Right lobe of liver (tissue), 4 donors: ENCODE results near the gene MYRIP.

Source experiments
- POLR2A ChIP-seq: fragments of 450-650 bp; IDR thresholded peaks from one replicate; pipeline ENCODE4 v1.6.1; 2017; ENCODE audit warnings: antibody characterized with exemption, mild to moderate bottlenecking
- TF ChIP-seq, protein P1 (sequence below), 4 donors: fragments of 200-600 bp in 3 of 4; fragments of 450-650 bp in 1 of 4; IDR thresholded peaks; one replicate each; pipeline versions ENCODE4 v1.5.1 to v1.8.0; 2016 to 2022; ENCODE audit warnings: antibody characterized with exemption in 4 of 4, mild to moderate bottlenecking in 2 of 4
- donor health status: DM: no; HTN: no; CAD: no.
- donor health status: DM: no; HTN: no; CAD: no.
- donor health status: DM: no; HTN: yes; CAD: no.

DNA sequence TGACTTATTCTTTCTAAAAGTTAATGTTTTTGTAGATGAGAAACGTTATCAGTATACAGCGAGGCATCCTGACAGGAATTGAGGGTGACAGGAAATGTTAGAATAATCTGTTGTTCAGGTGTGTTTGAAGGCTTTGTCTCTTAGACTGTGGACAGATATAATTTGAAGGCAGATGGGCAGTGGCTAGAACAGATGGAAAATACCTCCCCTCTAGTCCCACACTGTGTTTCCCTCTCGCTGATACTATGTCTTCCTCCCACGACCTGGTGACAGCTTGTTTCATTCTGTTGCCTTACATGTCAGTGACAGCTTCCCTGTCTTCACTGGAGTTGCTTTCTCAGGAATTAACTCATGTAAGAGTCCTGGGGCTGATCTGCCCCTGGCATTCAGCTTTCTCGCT lies 125.3 kb downstream of the MYRIP start:
- TF ChIP-seq, protein P1, sequence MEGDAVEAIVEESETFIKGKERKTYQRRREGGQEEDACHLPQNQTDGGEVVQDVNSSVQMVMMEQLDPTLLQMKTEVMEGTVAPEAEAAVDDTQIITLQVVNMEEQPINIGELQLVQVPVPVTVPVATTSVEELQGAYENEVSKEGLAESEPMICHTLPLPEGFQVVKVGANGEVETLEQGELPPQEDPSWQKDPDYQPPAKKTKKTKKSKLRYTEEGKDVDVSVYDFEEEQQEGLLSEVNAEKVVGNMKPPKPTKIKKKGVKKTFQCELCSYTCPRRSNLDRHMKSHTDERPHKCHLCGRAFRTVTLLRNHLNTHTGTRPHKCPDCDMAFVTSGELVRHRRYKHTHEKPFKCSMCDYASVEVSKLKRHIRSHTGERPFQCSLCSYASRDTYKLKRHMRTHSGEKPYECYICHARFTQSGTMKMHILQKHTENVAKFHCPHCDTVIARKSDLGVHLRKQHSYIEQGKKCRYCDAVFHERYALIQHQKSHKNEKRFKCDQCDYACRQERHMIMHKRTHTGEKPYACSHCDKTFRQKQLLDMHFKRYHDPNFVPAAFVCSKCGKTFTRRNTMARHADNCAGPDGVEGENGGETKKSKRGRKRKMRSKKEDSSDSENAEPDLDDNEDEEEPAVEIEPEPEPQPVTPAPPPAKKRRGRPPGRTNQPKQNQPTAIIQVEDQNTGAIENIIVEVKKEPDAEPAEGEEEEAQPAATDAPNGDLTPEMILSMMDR (IDR thresholded peaks at IDR 0.05) = no peak
- no peak for TF ChIP-seq POLR2A
